Measurements from ENCODE around the gene APEH.

The APEH gene

GRCh38 chr3:49673715-49674496 lies at the start of gene APEH:
TSS of gene APEH (plus strand) at chr3:49674351. CDS start at chr3:49674402, 51 bp downstream.
- Histone ChIP-seq H3K27ac (peak within 1 kb of the TSS; percentile 56 to 98 (median 90)), H3K4me3 (peak within 1 kb of the TSS; percentile 66 to 98 (median 72))

GRCh38 chr3:49625071-49625470 lies 49.1 kb upstream of the APEH start:
- no peak overlapping the region for H3K27ac ChIP-seq
- H3K4me3 ChIP-seq, result no peak overlapping the region

- no peak overlapping the region for H3K4me3 ChIP-seq
- no peak overlapping the region for H3K27ac ChIP-seq
Measured at GRCh38 chr3:49626101-49626581, 48.0 kb upstream of the APEH start.

GRCh38 chr3:49626796-49627195 lies 47.4 kb upstream of the APEH start:
- no peak overlapping the region for H3K4me3 ChIP-seq
- no peak overlapping the region for H3K27ac ChIP-seq

GRCh38 chr3:49627634-49628033 lies 46.5 kb upstream of the APEH start:
- H3K27ac ChIP-seq, result no peak overlapping the region

GRCh38 chr3:49628249-49628648 lies 45.9 kb upstream of the APEH start:
- H3K27ac ChIP-seq, result no peak overlapping the region

More at GRCh38 chr3:49627634-49628033, 46.5 kb upstream of the APEH start:
- H3K4me3 ChIP-seq, result no peak overlapping the region

GRCh38 chr3:49629451-49629850 lies 44.7 kb upstream of the APEH start:
- H3K27ac ChIP-seq, result no peak overlapping the region

More at GRCh38 chr3:49628249-49628648, 45.9 kb upstream of the APEH start:
- no peak overlapping the region for H3K4me3 ChIP-seq

GRCh38 chr3:49629866-49630265 lies 44.3 kb upstream of the APEH start:
- Histone ChIP-seq H3K27ac (no peak overlapping the region), H3K4me3 (no peak overlapping the region)

More at GRCh38 chr3:49629451-49629850, 44.7 kb upstream of the APEH start:
- H3K4me3 ChIP-seq, result no peak overlapping the region

- H3K27ac ChIP-seq, result no peak overlapping the region
- H3K4me3 ChIP-seq, result no peak overlapping the region
Measured at GRCh38 chr3:49630784-49631183, 43.4 kb upstream of the APEH start.

- H3K4me3 ChIP-seq, result no peak overlapping the region
Measured at GRCh38 chr3:49634736-49635135, 39.4 kb upstream of the APEH start.

GRCh38 chr3:49636883-49637609 lies 37.1 kb upstream of the APEH start:
- Histone ChIP-seq H3K27ac (no peak overlapping the region), H3K4me3 (no peak overlapping the region)

More at GRCh38 chr3:49634736-49635135, 39.4 kb upstream of the APEH start:
- no peak overlapping the region for H3K27ac ChIP-seq

- H3K27ac ChIP-seq, result no peak overlapping the region
- H3K4me3 ChIP-seq, result no peak overlapping the region
Measured at GRCh38 chr3:49638445-49638844, 35.7 kb upstream of the APEH start.

GRCh38 chr3:49639551-49639950 lies 34.6 kb upstream of the APEH start:
- H3K4me3 ChIP-seq, result no peak overlapping the region
- H3K27ac ChIP-seq, result no peak overlapping the region

- Histone ChIP-seq H3K27ac (no peak overlapping the region), H3K4me3 (no peak overlapping the region)
Measured at GRCh38 chr3:49641292-49641691, 32.9 kb upstream of the APEH start.

- no peak overlapping the region for H3K27ac ChIP-seq
Measured at GRCh38 chr3:49641921-49642707, 32.0 kb upstream of the APEH start.

GRCh38 chr3:49642708-49643145 lies 31.4 kb upstream of the APEH start:
- H3K4me3 ChIP-seq, result no peak overlapping the region
- no peak overlapping the region for H3K27ac ChIP-seq

More at GRCh38 chr3:49641921-49642707, 32.0 kb upstream of the APEH start:
- H3K4me3 ChIP-seq, result no peak overlapping the region

- Histone ChIP-seq H3K27ac (no peak overlapping the region), H3K4me3 (no peak overlapping the region)
Measured at GRCh38 chr3:49644684-49645083, 29.5 kb upstream of the APEH start.

GRCh38 chr3:49646236-49646635 lies 27.9 kb upstream of the APEH start:
- Histone ChIP-seq H3K4me3 (no peak overlapping the region), H3K27ac (no peak overlapping the region)

- Histone ChIP-seq H3K4me3 (no peak overlapping the region), H3K27ac (no peak overlapping the region)
Measured at GRCh38 chr3:49647741-49648140, 26.4 kb upstream of the APEH start.

Measured in skin epidermis (tissue), 12 donors.